Measurements from ENCODE around the gene RPTOR. TPM values are rescaled to one million over a fixed set of nuclear protein-coding genes. Genes with fewer than 3 reads are reported as not detected.

RPTOR gene
- polyA plus RNA-seq, 1 of the 3 experiments (the other 2 are of a cell fraction): 14.9 TPM

- Histone ChIP-seq H2AFZ (ENCODE audit: low read depth) (no peak overlapping the region), H3K36me3 (replicated peaks in 1 of 2; ENCODE audit: control insufficient read depth in 1 of 2, insufficient read depth in 2 of 2, low read length in 1 of 2) (peaks cover 2 to 4% of the 10 kb centered on the region in 2 experiments), H3K9me3 (no peaks in the 10 kb centered on the region), H3K4me3 (ENCODE audit: low read depth in 2 of 2, low read length in 1 of 2) (no peak overlapping the region; a peak in 1 of 4 replicates), H3K27ac (ENCODE audit: low read depth in 2 of 2, low read length in 1 of 2) (peak overlapping the region in 1 of 2 experiments; percentile 96; a peak in 2 of 4 replicates), H3K4me2 (no peak overlapping the region), H3K9ac (no peak overlapping the region), H4K20me1 (ENCODE audit: insufficient read depth) (no peaks in the 10 kb centered on the region), H3K9me2 (no peaks in the 10 kb centered on the region), H3K4me1 (ENCODE audit: control insufficient read depth in 1 of 2, insufficient read depth in 2 of 2, low read depth in 1 of 2, low read length in 1 of 2) (peaks cover 19 to 50% of the 10 kb centered on the region in 2 experiments), H3F3A (replicated peaks; ENCODE audit: insufficient read depth) (no peaks in the 10 kb centered on the region), H3K79me2 (ENCODE audit: insufficient read depth) (no peaks in the 10 kb centered on the region), H3K27me3 (ENCODE audit: insufficient read depth) (no peaks in the 10 kb centered on the region)
- POLR2A ChIA-PET: interaction anchor here (1.4 kb wide), 1 partner anchor 29 kb away, joined by 3 read pairs; no protein-coding TSS in a partner anchor
- 49% methylated on average over 7 of the region's 8 CpGs for WGBS (ENCODE audit: low lambda C conversion rate)
- CTCF ChIA-PET: interaction anchor here (0.7 to 3.7 kb wide), 20 partner anchors 11 to 384 kb away, joined by 3 to 20 read pairs (median 4); no protein-coding TSS in a partner anchor
- peak; percentile 58 for TF ChIP-seq CTCF (IDR thresholded peaks at IDR 0.05)
- TF ChIP-seq CHD2 (IDR thresholded peaks at IDR 0.05; ENCODE audit: low read length, partially characterized antibody): peak; percentile 17
- peak; percentile 20; the same call in 1 of the 2 replicates for TF ChIP-seq SMC3 (IDR thresholded peaks at IDR 0.05; ENCODE audit: low read depth, low read length)
- TF ChIP-seq ELF1 (IDR thresholded peaks at IDR 0.05): no peak
- TF ChIP-seq TCF12 (IDR thresholded peaks at IDR 0.05): no peak
- TF ChIP-seq RAD21 (IDR thresholded peaks at IDR 0.05; ENCODE audit: low read length): peak; percentile 67
- peak; percentile 88 for DNase-seq
These were observed 317.3 kb downstream of the RPTOR start for GRCh38 chr17:80861892-80862291.

GRCh38 chr17:80862481-80862961 lies 317.9 kb downstream of the RPTOR start:
- Histone ChIP-seq H3K4me2 (no peak overlapping the region), H3K9me2 (no peaks in the 10 kb centered on the region), H3K4me3 (ENCODE audit: low read depth in 2 of 2, low read length in 1 of 2) (no peak overlapping the region), H3F3A (replicated peaks; ENCODE audit: insufficient read depth) (no peaks in the 10 kb centered on the region), H3K9ac (no peak overlapping the region), H2AFZ (ENCODE audit: low read depth) (no peak overlapping the region), H3K79me2 (ENCODE audit: insufficient read depth) (no peaks in the 10 kb centered on the region), H3K27me3 (ENCODE audit: insufficient read depth) (no peaks in the 10 kb centered on the region), H3K4me1 (ENCODE audit: control insufficient read depth in 1 of 2, insufficient read depth in 2 of 2, low read depth in 1 of 2, low read length in 1 of 2) (peaks cover 17 to 47% of the 10 kb centered on the region in 2 experiments), H4K20me1 (ENCODE audit: insufficient read depth) (no peaks in the 10 kb centered on the region), H3K27ac (ENCODE audit: low read depth in 2 of 2, low read length in 1 of 2) (peak overlapping the region in 1 of 2 experiments; percentile 96; a peak in 2 of 4 replicates), H3K36me3 (replicated peaks in 1 of 2; ENCODE audit: control insufficient read depth in 1 of 2, insufficient read depth in 2 of 2, low read length in 1 of 2) (peaks cover 2 to 4% of the 10 kb centered on the region in 2 experiments), H3K9me3 (no peaks in the 10 kb centered on the region)
- ChIA-PET CTCF (interaction anchor here (0.7 to 3.7 kb wide), 17 partner anchors 10 to 385 kb away, joined by 3 to 20 read pairs (median 4); no protein-coding TSS in a partner anchor), POLR2A (interaction anchor here (1.4 kb wide), 1 partner anchor 29 kb away, joined by 3 read pairs; no protein-coding TSS in a partner anchor)
- no peak for DNase-seq
- WGBS (ENCODE audit: low lambda C conversion rate): 92% methylated on average over 20 of the region's 20 CpGs
- TF ChIP-seq USF1 (IDR thresholded peaks at IDR 0.05; ENCODE audit: borderline replicate concordance, low read depth) (no peak), SMC3 (IDR thresholded peaks at IDR 0.05; ENCODE audit: low read depth, low read length) (no peak), FOXM1 (IDR thresholded peaks at IDR 0.05; ENCODE audit: low read depth) (no peak), EP300 (IDR thresholded peaks at IDR 0.05; ENCODE audit: borderline replicate concordance in 1 of 2, low read depth in 1 of 2, low read length in 1 of 2) (no peak), ZBTB33 (IDR thresholded peaks at IDR 0.05; ENCODE audit: borderline replicate concordance, low read depth) (no peak), USF2 (IDR thresholded peaks at IDR 0.05; ENCODE audit: borderline replicate concordance, low read depth, low read length) (no peak), POLR2AphosphoS5 (IDR thresholded peaks at IDR 0.05; ENCODE audit: low read depth, low read length) (no peak), JUND (IDR thresholded peaks at IDR 0.05) (no peak), GATA2 (CRISPR knock-in tag; IDR thresholded peaks at IDR 0.05) (no peak), FOSL2 (IDR thresholded peaks at IDR 0.05; ENCODE audit: borderline replicate concordance, low read depth) (no peak), REST (IDR thresholded peaks at IDR 0.05; ENCODE audit: low read depth, low read length) (no peak), MEF2A (IDR thresholded peaks at IDR 0.05; ENCODE audit: borderline replicate concordance, low read depth) (no peak), TAF1 (IDR thresholded peaks at IDR 0.05; ENCODE audit: borderline replicate concordance, low read depth, low read length) (no peak)
